Dedifferentiated amniotic fluid mesenchymal stem cell (primary cell): Measurements from ENCODE around the gene IGFBPL1.
A peak's percentile ranks its signal among the peaks of the same experiment; 100 is the strongest.
"Not testable (repeated sequence)": the region's sequence is repeated elsewhere in the genome, so short reads cannot be mapped to it uniquely, and the experiment has no call there.

Source experiments
- DNase-seq: peaks from one replicate; pipeline ENCODE4 v3.0.0-alpha.2; 2016; ENCODE audit errors: extremely low spot score

IGFBPL1 gene

GRCh38 chr9:38377336-38378083 is 46.7 kb downstream of the IGFBPL1 start:
- not testable (repeated sequence) for DNase-seq

GRCh38 chr9:38376021-38376670 is 48.1 kb downstream of the IGFBPL1 start:
- no peak for DNase-seq

- no peak for DNase-seq
These were observed 48.7 kb downstream of the IGFBPL1 start for GRCh38 chr9:38375572-38375963.

DNA sequence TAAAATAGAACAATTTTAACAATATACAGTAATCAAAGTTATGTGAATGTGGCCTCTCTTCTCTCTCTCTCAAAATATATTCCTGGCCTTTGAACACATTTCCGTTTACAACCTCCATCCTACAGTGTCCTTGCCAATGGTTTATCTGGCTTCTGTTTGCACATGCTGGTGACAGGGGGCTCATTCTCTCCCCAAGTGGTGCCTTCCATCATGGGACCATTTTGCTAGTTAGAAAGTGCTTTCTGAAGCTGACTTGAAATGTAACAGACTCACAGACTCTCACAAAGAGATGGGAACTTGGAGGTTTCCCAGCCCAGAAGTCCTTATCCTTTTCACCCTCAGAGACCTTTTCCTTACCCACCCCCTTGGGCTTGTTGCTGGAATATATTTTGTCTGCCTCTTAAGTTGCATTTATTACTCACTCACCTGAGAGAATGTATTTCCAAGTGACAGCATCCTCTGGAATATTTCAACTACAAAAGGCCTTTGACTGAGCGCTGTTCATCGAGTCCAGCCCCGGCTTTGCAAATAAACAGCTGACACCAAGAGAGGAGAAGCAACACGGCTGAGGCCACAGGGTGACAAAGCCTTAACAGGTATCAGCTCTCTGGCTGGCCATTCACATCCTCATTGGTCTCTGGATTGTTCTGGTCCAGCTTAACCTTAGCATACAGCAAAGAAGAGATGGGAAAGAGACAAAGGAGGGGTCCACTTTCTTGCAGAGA is 49.2 kb downstream of the IGFBPL1 start:
- DNase-seq: no peak

DNA sequence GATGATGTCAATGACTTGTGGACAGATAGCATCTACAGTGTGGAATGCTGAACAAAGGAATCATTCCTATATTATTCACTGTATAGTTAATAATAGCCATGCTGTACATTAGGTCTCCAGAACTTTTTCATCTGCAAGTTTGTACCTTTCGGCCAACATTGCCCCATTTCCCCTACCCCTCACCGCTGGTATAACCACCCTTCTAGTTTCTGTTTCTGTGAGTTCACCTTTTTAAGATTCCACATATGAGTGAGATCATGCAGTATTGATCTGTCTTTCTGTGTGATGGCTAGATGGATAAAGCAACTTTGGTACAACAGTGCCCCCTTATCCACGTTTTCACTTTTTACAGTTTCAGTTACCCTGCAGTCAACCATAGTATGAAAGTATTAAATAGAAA is 50.6 kb downstream of the IGFBPL1 start:
- no peak for DNase-seq

DNA sequence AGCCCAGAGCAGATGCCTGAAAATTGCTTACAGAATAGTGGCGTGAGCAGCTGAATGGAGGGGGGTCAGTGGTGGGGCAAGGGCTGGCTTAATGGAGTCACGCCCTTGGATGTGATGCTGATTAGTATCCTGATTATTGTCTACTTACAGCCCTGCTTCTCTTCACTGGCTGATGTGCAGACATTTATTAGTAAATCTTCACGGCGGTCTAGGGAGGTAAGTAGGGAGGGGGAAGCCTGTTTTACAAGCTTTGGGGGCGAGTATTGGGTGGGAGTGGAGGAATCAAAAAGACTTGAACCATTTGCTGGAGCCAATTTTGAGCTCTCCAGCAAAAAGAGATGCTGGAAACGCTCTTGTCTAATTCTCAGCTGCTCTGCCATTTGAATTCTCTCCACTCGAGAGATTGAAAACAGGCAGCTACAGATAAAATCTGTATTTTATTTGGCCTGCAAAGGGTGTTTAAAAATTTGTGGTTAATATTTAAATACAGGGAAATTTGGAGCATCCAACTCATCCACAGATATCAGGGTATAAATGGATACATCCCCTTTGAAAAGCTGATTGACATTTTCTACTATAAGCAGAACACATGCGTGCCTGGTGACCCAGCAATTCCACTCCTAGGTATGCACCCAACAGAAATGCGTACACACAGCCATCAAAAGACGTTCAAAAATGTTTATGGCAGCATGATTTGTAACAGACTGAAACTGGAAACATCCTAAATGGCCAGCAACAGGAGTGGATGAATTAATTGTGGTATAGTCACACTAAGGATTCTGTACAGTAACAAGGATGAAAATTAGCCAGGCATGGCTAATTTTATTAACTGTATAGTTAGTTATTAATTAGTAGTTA is 51.3 kb downstream of the IGFBPL1 start:
- DNase-seq: no peak

DNA sequence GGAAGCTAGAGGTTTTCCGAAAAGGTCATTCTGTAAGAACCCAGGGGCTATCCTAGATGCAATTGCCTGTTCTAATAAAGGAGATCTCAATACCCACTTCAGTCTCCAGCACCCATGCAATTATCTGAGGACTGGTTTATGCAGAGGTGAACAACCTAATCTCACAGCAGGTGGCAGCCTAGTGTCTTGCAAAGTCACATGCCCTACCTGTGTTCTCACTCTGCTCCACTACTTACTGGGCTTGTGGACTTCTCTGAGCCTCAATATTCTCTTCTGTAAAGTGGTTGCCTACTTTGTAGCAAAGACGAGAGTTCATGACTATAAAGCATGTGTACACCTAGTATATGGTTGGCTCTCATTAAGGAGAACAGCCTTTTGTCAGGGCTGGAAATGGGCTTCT is 52.8 kb downstream of the IGFBPL1 start:
- no peak for DNase-seq

- DNase-seq: no peak
These were observed 54.1 kb downstream of the IGFBPL1 start for GRCh38 chr9:38370176-38370575.

DNA sequence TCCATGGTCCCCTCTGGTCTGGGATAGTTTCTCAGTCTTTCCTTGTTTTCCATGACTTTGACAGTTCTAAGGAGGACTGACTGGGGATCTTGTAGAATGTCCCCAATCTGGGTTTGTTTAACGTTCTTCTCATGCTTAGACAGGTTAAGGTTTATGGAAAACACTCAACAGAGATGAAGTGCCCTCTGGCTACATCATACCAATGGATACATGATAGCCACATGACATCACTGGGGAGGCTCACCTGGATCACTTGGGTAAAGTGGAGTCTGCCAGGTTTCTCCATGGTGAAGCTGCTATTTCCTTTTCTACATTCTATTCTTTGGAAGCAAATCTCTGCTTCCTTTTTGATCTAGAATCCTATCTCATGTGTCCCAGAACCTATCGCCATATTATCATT is 55.5 kb downstream of the IGFBPL1 start:
- DNase-seq: no peak

DNA sequence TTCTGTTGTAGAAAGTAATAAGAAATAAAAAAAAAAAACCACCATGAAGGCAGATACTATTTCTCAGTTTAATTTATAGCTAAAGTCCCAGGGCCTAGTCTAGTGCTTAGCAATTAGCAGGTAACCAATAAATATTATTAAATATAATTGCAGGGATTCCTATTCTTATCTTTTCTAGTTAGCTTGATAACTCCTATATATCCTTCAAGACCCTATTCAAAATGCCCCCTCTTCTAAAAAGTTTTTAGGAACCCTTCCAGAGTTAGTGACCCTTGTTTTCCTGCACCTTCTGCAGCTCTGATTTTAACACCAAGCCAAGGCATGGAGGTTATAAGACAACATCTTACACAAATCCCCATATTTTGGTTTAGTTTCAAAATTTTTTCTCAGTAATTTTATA is 56.4 kb downstream of the IGFBPL1 start:
- DNase-seq: no peak

DNA sequence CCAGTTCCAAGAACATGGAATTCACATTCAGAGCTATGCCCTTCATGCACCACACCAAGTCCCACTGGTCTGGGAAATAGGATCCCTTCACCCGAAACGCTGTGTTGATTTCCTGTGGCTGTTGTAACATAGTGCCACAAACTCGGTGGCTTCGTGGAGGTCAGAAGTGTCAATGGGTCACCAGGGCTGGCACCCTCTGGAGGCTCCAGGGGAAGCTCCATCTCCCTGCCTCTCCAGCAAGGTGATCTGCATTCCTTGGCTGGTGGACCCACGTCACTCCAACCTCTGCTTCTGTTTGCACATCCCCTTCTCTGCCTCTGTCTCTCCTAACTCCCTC is 60.7 kb downstream of the IGFBPL1 start:
- no peak for DNase-seq

DNA sequence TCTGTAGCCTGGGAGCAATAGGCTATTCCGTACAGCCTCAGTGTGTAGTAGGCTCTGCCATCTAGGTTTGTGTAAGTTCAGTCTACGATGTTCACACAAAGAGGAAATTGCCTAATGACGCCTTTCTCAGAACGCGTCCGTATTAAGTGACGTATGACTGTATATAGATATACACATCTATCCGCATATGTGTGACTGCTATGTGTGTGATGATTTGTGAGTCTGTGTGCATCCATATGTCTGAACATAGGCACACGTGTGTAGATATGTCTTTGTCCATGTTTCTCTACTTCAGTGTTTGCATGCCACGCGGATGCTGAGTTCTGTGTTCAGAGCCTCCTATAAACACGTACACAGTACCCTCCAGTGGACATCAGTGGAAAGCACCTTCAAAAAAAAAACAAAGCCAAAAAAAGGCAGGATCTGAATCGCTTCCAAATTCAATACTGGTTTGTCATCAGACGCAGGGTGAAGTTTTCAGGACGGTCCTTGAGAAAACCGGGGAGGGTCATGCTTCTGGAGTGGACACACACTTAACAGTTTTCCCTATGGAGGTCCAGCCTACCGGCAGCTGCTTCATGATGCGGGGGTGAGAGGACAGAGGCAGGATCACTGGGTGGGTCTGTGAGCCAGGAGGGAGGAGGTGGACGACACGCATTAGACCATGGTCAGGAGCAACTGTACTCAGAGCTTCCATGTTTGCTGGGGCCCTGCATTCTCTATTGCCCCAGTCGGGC is 61.2 kb downstream of the IGFBPL1 start:
- DNase-seq: peak; percentile 89

DNA sequence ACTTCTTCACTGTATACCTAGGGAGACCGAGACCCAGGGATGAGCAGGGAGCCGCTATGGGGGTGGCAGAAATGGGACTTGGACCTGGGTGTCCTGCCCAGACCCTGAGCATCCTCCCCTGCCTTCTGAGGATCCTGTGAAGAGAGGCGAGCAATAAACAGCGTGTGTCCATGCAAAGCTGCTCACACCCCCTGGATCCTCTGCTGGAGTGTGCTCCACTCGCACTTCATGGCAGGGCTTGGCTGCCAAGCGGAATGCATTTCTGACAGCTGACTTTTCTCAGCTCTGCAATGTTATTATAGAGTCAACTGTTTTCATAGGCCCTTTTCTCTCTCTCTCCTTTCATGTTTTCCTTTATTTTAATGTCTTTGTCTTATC is 62.8 kb downstream of the IGFBPL1 start:
- no peak for DNase-seq

GRCh38 chr9:38360839-38361472 is 63.3 kb downstream of the IGFBPL1 start:
- no peak for DNase-seq

DNA sequence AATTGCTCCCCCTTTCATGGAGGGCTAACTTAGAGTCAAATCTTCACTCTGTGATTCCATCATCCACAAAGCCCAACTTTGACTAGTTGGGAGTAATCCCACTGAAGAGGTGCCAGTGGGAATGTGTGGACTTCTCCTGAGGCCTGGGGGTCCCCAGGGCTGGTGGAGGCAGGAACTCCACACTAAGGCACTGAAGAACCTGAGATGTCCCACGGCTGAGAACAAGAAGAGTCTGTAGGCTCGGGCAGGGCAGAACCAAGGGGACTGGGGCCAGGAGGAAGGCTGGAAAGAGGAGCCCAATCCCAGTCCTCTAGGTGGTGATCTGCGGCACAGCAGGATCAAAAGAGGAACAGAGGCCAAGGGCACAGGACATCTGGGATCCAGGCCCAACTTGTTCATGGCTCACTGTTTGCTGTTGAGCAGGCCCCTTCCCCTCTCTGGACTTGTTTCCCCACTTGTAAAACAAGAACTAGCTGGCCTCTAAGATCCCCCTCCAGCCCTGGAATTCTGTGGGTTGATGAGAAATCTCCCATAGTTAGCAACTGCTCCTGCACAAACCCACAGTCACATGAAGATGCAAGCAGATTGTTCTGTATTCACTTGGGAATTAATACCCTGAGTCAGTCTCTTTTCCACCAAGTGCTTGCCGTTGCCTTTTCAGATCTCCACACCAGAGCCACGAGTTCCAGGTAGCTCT is 64.4 kb downstream of the IGFBPL1 start:
- DNase-seq: no peak

- DNase-seq: no peak
These were observed 65.0 kb downstream of the IGFBPL1 start for GRCh38 chr9:38359297-38359653.

DNA sequence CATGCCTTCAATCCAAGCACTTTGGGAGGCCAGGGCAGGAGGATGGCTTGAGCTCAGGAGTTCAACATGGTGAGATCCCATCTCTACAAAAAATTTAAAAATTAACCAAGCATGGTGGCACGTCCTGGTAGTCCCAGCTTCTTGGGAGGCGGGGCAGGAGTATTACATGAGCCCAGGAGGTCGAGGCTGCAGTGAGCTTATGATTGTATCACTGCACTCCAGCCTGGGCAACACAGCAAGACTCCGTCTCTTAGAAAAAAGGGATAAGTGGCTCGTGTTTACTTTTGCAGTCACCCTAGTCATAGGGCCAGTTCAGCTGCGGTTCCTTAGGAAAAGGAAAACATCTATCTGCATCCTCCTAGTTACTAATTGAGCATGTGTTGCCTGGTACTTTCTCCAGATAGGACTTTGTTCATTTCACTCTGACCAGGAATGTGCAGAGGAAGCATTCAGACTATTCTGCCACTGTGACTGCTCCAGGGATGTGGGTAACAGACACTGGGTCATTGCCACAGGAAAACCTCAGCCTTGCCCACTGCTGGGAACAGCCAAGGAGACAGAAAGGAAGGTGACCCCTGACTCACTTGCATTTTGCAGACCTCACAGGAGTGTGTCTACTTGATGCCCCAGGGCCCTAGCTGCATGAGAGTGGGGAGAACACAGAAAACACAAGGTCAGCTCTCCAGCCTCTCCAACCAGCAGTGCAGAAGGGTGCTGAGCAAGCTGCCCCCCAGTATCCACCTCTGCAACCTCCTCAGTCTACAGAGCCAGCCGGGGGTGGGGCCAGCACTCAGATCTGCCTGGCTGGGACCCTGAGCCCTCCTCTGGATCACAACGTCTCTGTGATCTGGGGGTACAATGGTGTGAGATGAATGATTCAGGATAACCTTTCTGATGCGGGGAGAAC is 65.6 kb downstream of the IGFBPL1 start:
- no peak for DNase-seq

DNA sequence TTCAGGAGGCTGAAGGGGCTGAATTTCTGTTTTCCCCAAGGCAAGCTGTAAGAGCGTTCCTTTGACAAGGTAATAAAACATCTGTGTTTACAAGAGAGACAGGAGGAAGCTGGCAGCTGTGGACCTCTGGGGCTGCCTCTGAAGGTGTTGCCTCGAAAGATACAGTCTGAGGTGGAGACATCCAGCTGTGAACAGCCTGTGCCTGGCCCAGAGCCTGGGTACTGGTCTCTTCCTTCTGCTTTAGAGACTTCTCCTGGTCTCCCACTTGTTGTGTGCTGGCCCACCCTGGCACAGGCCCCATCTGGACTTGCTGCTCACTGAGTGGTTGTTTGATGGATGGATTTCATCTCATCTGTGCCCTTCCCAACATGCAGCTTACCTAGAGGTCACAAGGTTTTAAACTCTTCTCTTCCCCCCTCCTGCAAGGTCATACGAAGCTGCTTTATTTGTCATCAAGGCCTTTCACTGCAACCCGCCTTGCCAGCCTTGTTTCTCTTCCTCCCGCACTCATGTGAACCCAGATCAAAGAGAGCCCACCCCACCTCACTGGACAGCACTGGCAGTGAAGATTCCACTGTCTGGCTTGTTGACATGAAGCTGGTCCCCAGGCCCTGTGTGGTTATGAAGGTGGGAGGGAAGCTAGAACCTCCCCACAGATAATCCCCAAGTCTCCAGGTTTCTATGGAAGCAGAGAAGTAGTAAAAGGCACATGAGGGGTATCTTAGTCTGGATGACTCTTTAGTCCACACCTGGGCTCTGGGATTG is 66.7 kb downstream of the IGFBPL1 start:
- no peak for DNase-seq

GRCh38 chr9:38356851-38357250 is 67.4 kb downstream of the IGFBPL1 start:
- no peak for DNase-seq
